ENCODE data around the gene NELL2. TPM values are rescaled to one million over a fixed set of nuclear protein-coding genes. Genes with fewer than 3 reads are reported as not detected.
A peak's percentile ranks its signal among the peaks of the same experiment; 100 is the strongest.

Gene NELL2
- total and polyA plus RNA-seq, 8 donors: 0.27 to 0.79 (median 0.71) TPM

DNA sequence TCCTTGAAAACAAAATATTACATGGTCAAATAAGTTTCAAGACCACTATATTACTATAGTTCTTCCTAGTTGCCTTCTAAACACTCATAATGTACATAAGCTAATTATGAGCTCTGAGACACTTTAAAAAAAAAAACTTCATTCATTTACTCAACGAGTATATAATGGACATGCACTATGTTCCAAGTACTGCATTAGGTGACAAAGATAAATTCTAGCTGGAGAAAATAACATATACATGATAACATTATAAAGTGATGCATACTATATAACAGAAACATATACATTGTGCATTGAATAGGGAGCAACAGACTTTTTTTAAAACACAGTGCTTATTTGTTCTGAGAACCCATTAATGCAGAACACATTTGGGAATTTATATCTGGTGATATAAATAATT lies 202.3 kb downstream of the NELL2 start:
- intact Hi-C loops (cut with DNase I): no loop called here
- ATAC-seq (no peak), FAIRE-seq (no peak), DNase-seq (no peak)
- 40 to 55% methylated on average over 1 of the region's 1 CpG for WGBS, 2 donors
- no peaks in the 10 kb centered on the region for H3K27me3 ChIP-seq
- no peak overlapping the region for H3K4me3 ChIP-seq
- H3K4me1 ChIP-seq: no peaks in the 10 kb centered on the region
- H3K27ac ChIP-seq: no peak overlapping the region
- TF ChIP-seq CTCF (IDR thresholded peaks at IDR 0.05): no peak
- H3K9me3 ChIP-seq: no peaks in the 10 kb centered on the region
- H3K36me3 ChIP-seq: no peaks in the 10 kb centered on the region

GRCh38 chr12:44672042-44672441 lies 204.1 kb downstream of the NELL2 start:
- ATAC-seq (no peak), FAIRE-seq (no peak), DNase-seq (no peak)
- no peaks in the 10 kb centered on the region for H3K9me3 ChIP-seq
- no peaks in the 10 kb centered on the region for H3K36me3 ChIP-seq
- no peak overlapping the region for H3K27ac ChIP-seq
- H3K4me1 ChIP-seq: no peaks in the 10 kb centered on the region
- WGBS, 2 donors: 71 to 87% methylated on average over 5 of the region's 5 CpGs
- H3K4me3 ChIP-seq: no peak overlapping the region
- intact Hi-C loops (cut with DNase I): no loop called here
- H3K27me3 ChIP-seq: no peaks in the 10 kb centered on the region
- TF ChIP-seq CTCF (IDR thresholded peaks at IDR 0.05): no peak

- intact Hi-C loops (cut with DNase I): no loop called here
- Histone ChIP-seq H3K27ac (no peak overlapping the region), H3K9me3 (no peaks in the 10 kb centered on the region), H3K4me1 (no peaks in the 10 kb centered on the region), H3K36me3 (no peaks in the 10 kb centered on the region), H3K27me3 (no peaks in the 10 kb centered on the region), H3K4me3 (no peak overlapping the region)
- no peak for TF ChIP-seq CTCF (IDR thresholded peaks at IDR 0.05)
- peak in 1 of 6 donors; percentile 39 for DNase-seq
- FAIRE-seq: no peak
- WGBS, 2 donors: 69 to 89% methylated on average over 4 of the region's 4 CpGs
- ATAC-seq: no peak
Measured at GRCh38 chr12:44668443-44668842, 207.7 kb downstream of the NELL2 start.

GRCh38 chr12:44667461-44667860 lies 208.7 kb downstream of the NELL2 start:
- no peaks in the 10 kb centered on the region for H3K36me3 ChIP-seq

GRCh38 chr12:44663291-44663690 lies 212.8 kb downstream of the NELL2 start:
- no peak for TF ChIP-seq CTCF (IDR thresholded peaks at IDR 0.05)
- H3K4me1 ChIP-seq: no peaks in the 10 kb centered on the region
- no peaks in the 10 kb centered on the region for H3K9me3 ChIP-seq
- FAIRE-seq: no peak
- 52 to 60% methylated on average over 2 of the region's 2 CpGs for WGBS, 2 donors
- no peak overlapping the region for H3K27ac ChIP-seq
- H3K36me3 ChIP-seq: no peaks in the 10 kb centered on the region
- ATAC-seq: no peak
- H3K27me3 ChIP-seq: no peaks in the 10 kb centered on the region
- H3K4me3 ChIP-seq: no peak overlapping the region
- no peak for DNase-seq
- intact Hi-C loops (cut with DNase I): no loop called here

More at GRCh38 chr12:44667461-44667860, 208.7 kb downstream of the NELL2 start:
- no peak for TF ChIP-seq CTCF (IDR thresholded peaks at IDR 0.05)
- H3K27me3 ChIP-seq: no peaks in the 10 kb centered on the region
- no peaks in the 10 kb centered on the region for H3K4me1 ChIP-seq
- FAIRE-seq: no peak
- no peak overlapping the region for H3K4me3 ChIP-seq
- H3K9me3 ChIP-seq: no peaks in the 10 kb centered on the region
- intact Hi-C loops (cut with DNase I): no loop called here
- H3K27ac ChIP-seq: no peak overlapping the region
- 50 to 61% methylated on average over 4 of the region's 4 CpGs for WGBS, 2 donors
- no peak for DNase-seq
- no peak for ATAC-seq
